ENCODE results near the gene GFI1B. TPM values are rescaled to one million over a fixed set of nuclear protein-coding genes. Genes with fewer than 3 reads are reported as not detected.
A peak's percentile ranks its signal among the peaks of the same experiment; 100 is the strongest.

The GFI1B gene
- total and polyA plus RNA-seq, 2 of the 13 experiments (the other 11 are each of a cell fraction or from before 2014, with no cell fraction given), result 0.15 to 0.51 TPM

DNA sequence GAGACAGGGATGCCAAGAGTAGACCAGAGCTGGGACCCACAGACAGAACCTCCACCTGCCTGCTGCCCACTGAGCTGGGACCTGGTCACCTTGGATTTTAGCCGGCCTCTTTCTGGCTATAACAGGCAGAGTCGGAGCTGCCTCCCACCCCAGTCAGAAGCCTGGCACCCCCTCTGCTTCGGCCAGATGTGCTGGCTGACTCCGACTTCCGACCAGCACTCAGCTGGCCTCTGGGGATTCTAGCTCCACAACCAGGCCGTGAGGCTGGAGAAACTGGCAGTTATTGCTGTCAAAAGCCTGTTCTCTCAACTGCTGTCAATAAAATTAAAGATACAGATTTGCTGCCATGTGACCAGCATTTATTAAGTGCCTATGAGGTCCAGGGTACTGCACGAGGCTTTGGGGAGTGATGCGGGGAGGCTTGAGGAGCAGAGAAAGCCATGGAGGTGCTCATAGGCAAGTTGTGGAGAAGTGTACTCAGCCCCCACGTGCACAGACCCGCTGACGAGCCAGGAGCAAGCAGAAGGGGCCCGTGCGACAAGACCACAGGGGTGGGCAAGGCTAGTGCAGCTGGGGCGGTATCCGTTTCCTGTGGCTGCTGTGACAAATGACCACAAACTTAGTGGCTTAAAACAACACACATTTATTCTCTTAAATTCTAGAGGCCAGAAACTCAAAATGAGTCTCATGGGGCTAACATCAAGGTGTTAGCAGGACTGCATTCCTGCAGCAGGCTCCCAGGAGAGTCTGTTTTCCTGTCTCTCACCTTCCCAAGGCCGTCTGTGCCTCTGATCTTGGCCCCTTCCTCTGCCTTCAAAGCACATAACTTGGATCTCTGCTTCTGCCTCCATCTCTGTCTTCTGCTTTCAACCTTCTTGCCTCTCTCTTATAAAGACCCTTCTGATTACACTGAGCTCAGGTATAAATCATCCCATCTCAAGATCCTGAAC, 13.1 kb downstream of the GFI1B start:
- CTCF ChIA-PET (ENCODE audit: low intra/inter-chr PET ratio, low total read pairs), result no interaction called here
- ATAC-seq (no peak), DNase-seq (ENCODE audit: low spot score) (no peak), FAIRE-seq (no peak)
- H3K4me3 ChIP-seq (replicated peaks in 1 of 3; ENCODE audit: insufficient read depth in 1 of 3, low read depth in 2 of 3, low read length in 3 of 3), result no peak overlapping the region
- H2AFZ ChIP-seq (ENCODE audit: low read length), result no peak overlapping the region
- intact Hi-C loops (cut with micrococcal nuclease; ENCODE audit: unreplicated experiment) (loop anchor here (10.0 kb wide), 1 partner anchor 1453 kb away; no protein-coding TSS in a partner anchor), in situ Hi-C loops (cut with HindIII; ENCODE audit: extremely low pct_ligation_motif_present, low pct_unique_long_range_greater_than_20kb) (no loop called here)
- no peaks in the 10 kb centered on the region for H3K36me3 ChIP-seq (replicated peaks in 1 of 2; ENCODE audit: control insufficient read depth in 1 of 2, insufficient read depth in 2 of 2, low read length in 2 of 2)
- peaks cover 8 to 34% of the 10 kb centered on the region in 2 experiments; a peak in 4 of 5 replicates for H3K27me3 ChIP-seq (ENCODE audit: control insufficient read depth in 1 of 2, insufficient read depth in 2 of 2, low read length in 2 of 2)
- no peak overlapping the region for H3K27ac ChIP-seq (ENCODE audit: extremely low read length, insufficient read depth, low read length)
- no peaks in the 10 kb centered on the region for H3K9me3 ChIP-seq (ENCODE audit: low read length)
- no peak overlapping the region for H3K9ac ChIP-seq (ENCODE audit: insufficient read depth, low read depth, low read length)
- H3K79me2 ChIP-seq (ENCODE audit: insufficient read depth, low read length), result no peaks in the 10 kb centered on the region
- H3K4me2 ChIP-seq (ENCODE audit: low read depth, low read length), result no peak overlapping the region
- WGBS (ENCODE audit: low lambda C conversion rate), result 66% methylated on average over 8 of the region's 16 CpGs
- TF ChIP-seq FOXJ3 (CRISPR knock-in tag; IDR thresholded peaks at IDR 0.05; ENCODE audit: borderline replicate concordance) (no peak), ZNF12 (CRISPR knock-in tag; IDR thresholded peaks at IDR 0.05) (0 out of 2 replicates have a peak, but pooled peaks have one; percentile 17)
- H3K4me1 ChIP-seq (ENCODE audit: insufficient read depth, low read length), result peaks cover 77% of the 10 kb centered on the region
- POLR2A ChIA-PET, result no interaction called here
- BruUV-seq (replicated peaks), result no TSS peak
- no peaks in the 10 kb centered on the region; the same call in 1 of the 2 replicates for H4K20me1 ChIP-seq (ENCODE audit: insufficient read depth, low read length)

DNA sequence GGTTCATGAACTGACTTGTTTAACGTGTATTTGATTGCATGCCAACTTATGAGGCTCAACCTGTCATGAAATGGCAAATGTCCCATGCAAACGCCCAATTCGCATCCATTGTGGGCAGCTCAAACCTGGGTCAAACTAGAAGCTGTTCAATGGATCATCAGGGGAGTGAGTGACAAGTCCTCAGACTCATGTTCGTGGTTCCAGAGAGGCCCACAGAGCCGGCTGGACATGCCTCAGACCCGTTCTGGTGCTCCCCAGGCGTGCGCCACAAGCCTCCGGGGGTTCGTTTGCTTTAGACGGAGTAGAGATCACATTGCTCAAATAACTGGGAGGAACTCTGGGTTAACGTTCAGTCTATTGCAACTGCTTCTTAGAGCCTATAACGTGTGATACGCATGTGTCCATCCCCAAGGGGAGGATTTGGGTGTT, 15.0 kb downstream of the GFI1B start:
- no peak overlapping the region for H2AFZ ChIP-seq (ENCODE audit: low read length)
- ChIA-PET POLR2A (interaction anchor here (1.9 kb wide), 1 partner anchor 16 kb away, joined by 6 read pairs; no protein-coding TSS in a partner anchor), CTCF (ENCODE audit: low intra/inter-chr PET ratio, low total read pairs) (no interaction called here)
- DNase-seq (ENCODE audit: low spot score) (peak; percentile 29), ATAC-seq (peak; percentile 70), FAIRE-seq (peak; percentile 91)
- H3K27me3 ChIP-seq (ENCODE audit: control insufficient read depth in 1 of 2, insufficient read depth in 2 of 2, low read length in 2 of 2), result peaks cover 5 to 24% of the 10 kb centered on the region in 2 experiments; a peak in 4 of 5 replicates
- H4K20me1 ChIP-seq (ENCODE audit: insufficient read depth, low read length), result no peaks in the 10 kb centered on the region; the same call in 1 of the 2 replicates
- H3K4me1 ChIP-seq (ENCODE audit: insufficient read depth, low read length), result peaks cover 77% of the 10 kb centered on the region
- H3K27ac ChIP-seq (ENCODE audit: extremely low read length, insufficient read depth, low read length), result peak overlapping the region; percentile 19
- intact Hi-C loops (cut with micrococcal nuclease; ENCODE audit: unreplicated experiment) (loop anchor here (10.0 kb wide), 1 partner anchor 1451 kb away; no protein-coding TSS in a partner anchor), in situ Hi-C loops (cut with HindIII; ENCODE audit: extremely low pct_ligation_motif_present, low pct_unique_long_range_greater_than_20kb) (no loop called here)
- peak overlapping the region; percentile 82 for H3K4me2 ChIP-seq (ENCODE audit: low read depth, low read length)
- BruUV-seq (replicated peaks), result no TSS peak
- H3K79me2 ChIP-seq (ENCODE audit: insufficient read depth, low read length), result no peaks in the 10 kb centered on the region
- H3K4me3 ChIP-seq (replicated peaks in 1 of 3; ENCODE audit: insufficient read depth in 1 of 3, low read depth in 2 of 3, low read length in 3 of 3), result peak overlapping the region in 2 of 3 experiments; percentile 2 to 51; a peak in 2 of 6 replicates
- 0% methylated on average over 10 of the region's 14 CpGs for WGBS (ENCODE audit: low lambda C conversion rate)
- H3K36me3 ChIP-seq (replicated peaks in 1 of 2; ENCODE audit: control insufficient read depth in 1 of 2, insufficient read depth in 2 of 2, low read length in 2 of 2), result no peaks in the 10 kb centered on the region
- H3K9ac ChIP-seq (ENCODE audit: insufficient read depth, low read depth, low read length), result no peak overlapping the region
- no peaks in the 10 kb centered on the region for H3K9me3 ChIP-seq (ENCODE audit: low read length)
- TF ChIP-seq NONO (IDR thresholded peaks at IDR 0.05) (no peak), NONO (CRISPR knock-in tag; conservative IDR thresholded peaks at IDR 0.05) (0 out of 2 replicates have a peak, but pooled peaks have one; percentile 12), TRAFD1 (CRISPR knock-in tag; IDR thresholded peaks at IDR 0.05; ENCODE audit: borderline replicate concordance) (no peak), ZNF292 (CRISPR knock-in tag; IDR thresholded peaks at IDR 0.05; ENCODE audit: borderline replicate concordance, low read depth) (no peak), ZFP82 (CRISPR knock-in tag; IDR thresholded peaks at IDR 0.05; ENCODE audit: borderline replicate concordance) (no peak), SMYD3 (CRISPR knock-in tag; IDR thresholded peaks at IDR 0.05) (no peak), ZSCAN30 (CRISPR knock-in tag; IDR thresholded peaks at IDR 0.05) (no peak)
- TF ChIP-seq, protein P1, sequence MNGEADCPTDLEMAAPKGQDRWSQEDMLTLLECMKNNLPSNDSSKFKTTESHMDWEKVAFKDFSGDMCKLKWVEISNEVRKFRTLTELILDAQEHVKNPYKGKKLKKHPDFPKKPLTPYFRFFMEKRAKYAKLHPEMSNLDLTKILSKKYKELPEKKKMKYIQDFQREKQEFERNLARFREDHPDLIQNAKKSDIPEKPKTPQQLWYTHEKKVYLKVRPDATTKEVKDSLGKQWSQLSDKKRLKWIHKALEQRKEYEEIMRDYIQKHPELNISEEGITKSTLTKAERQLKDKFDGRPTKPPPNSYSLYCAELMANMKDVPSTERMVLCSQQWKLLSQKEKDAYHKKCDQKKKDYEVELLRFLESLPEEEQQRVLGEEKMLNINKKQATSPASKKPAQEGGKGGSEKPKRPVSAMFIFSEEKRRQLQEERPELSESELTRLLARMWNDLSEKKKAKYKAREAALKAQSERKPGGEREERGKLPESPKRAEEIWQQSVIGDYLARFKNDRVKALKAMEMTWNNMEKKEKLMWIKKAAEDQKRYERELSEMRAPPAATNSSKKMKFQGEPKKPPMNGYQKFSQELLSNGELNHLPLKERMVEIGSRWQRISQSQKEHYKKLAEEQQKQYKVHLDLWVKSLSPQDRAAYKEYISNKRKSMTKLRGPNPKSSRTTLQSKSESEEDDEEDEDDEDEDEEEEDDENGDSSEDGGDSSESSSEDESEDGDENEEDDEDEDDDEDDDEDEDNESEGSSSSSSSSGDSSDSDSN (CRISPR knock-in tag; IDR thresholded peaks at IDR 0.05), result peak; percentile 31; the same call in 1 of the 2 replicates

Data from HepG2 (cell line).